Keratinocyte (primary cell): ENCODE measurements around the gene RAB3A. TPM values are rescaled to one million over a fixed set of nuclear protein-coding genes. Genes with fewer than 3 reads are reported as not detected.
"Not testable (repeated sequence)": the region's sequence is repeated elsewhere in the genome, so short reads cannot be mapped to it uniquely, and the experiment has no call there.

Experiments used
- DNase-seq: peaks from one replicate; pipeline ENCODE4 v3.0.0-alpha.2; 2011; ENCODE audit warnings: low read depth, missing footprints, low spot score
- FAIRE-seq: peaks from 2 replicates; lab custom pipeline; 2011; peaks lifted over from hg19 to GRCh38; lab: Jason Lieb, UNC
- H2AFZ ChIP-seq: 2 replicates; pipeline ENCODE4 v1.6.0; 2012; ENCODE audit warnings: low read length, control low read depth, inconsistent platforms; ENCODE audit not compliant: control insufficient read depth
- H3K27ac ChIP-seq: 2 replicates; pipeline ENCODE4 v1.5.1; 2011; ENCODE audit warnings: low read length; ENCODE audit not compliant: control insufficient read depth, insufficient read depth
- H3K27me3 ChIP-seq: 3 replicates; pipeline ENCODE4 v1.6.0; 2011; ENCODE audit warnings: low read length; ENCODE audit not compliant: control insufficient read depth, insufficient read depth; ENCODE audit errors: extremely low read depth
- H3K36me3 ChIP-seq, 2 experiments: 2 replicates in 1 of 2; 3 replicates in 1 of 2; pipeline ENCODE4 v1.5.1; 2011; ENCODE audit warnings: low read length in 2 of 2, mild to moderate bottlenecking in 1 of 2; ENCODE audit not compliant: control insufficient read depth in 2 of 2, insufficient read depth in 2 of 2; ENCODE audit errors: extremely low read depth in 1 of 2
- H3K4me1 ChIP-seq: 3 replicates; pipeline ENCODE4 v1.5.1; 2011; ENCODE audit warnings: low read length; ENCODE audit not compliant: control insufficient read depth, insufficient read depth; ENCODE audit errors: extremely low read depth
- H3K4me2 ChIP-seq: 3 replicates; pipeline ENCODE4 v1.6.0; 2011; ENCODE audit warnings: low read depth, low read length; ENCODE audit not compliant: control insufficient read depth, insufficient read depth; ENCODE audit errors: extremely low read depth
- H3K4me3 ChIP-seq, 3 experiments: fragments of 200-600 bp in 1 of 3; sonication (generic) in 1 of 3; 2 replicates in 2 of 3; 3 replicates in 1 of 3; pipeline ENCODE4 v1.5.1; 2011 to 2016; ENCODE audit warnings: low read length in 3 of 3, mild to moderate bottlenecking in 3 of 3, control low read depth in 2 of 3, inconsistent platforms in 1 of 3, low read depth in 1 of 3, mixed read lengths in 1 of 3, mixed run types in 1 of 3, moderate library complexity in 1 of 3; ENCODE audit not compliant: control insufficient read depth in 2 of 3, insufficient read depth in 2 of 3; ENCODE audit errors: extremely low read depth in 1 of 3
- H3K79me2 ChIP-seq: 2 replicates; pipeline ENCODE4 v1.6.0; 2012; ENCODE audit warnings: low read length; ENCODE audit not compliant: control insufficient read depth, insufficient read depth
- H3K9ac ChIP-seq: 3 replicates; pipeline ENCODE4 v1.6.0; 2011; ENCODE audit warnings: low read length; ENCODE audit not compliant: control insufficient read depth, insufficient read depth; ENCODE audit errors: extremely low read depth
- H3K9me1 ChIP-seq: 3 replicates; pipeline ENCODE4 v1.6.0; 2011; ENCODE audit warnings: low read length; ENCODE audit not compliant: control insufficient read depth, insufficient read depth; ENCODE audit errors: extremely low read depth
- H3K9me3 ChIP-seq: 2 replicates; pipeline ENCODE4 v1.5.1; 2012; ENCODE audit warnings: low read depth, low read length; ENCODE audit not compliant: control insufficient read depth
- H4K20me1 ChIP-seq: 3 replicates; pipeline ENCODE4 v1.6.0; 2011; ENCODE audit warnings: low read length; ENCODE audit not compliant: control insufficient read depth, insufficient read depth; ENCODE audit errors: extremely low read depth
- CTCF ChIP-seq, 3 experiments: IDR thresholded peaks in 1 of 3; conservative IDR thresholded peaks in 1 of 3; optimal IDR thresholded peaks in 1 of 3; 2 replicates in 2 of 3; 3 replicates in 1 of 3; pipeline versions ENCODE3 to v1.5.1; 2011; ENCODE audit warnings: low read length in 3 of 3, mild to moderate bottlenecking in 3 of 3, moderate library complexity in 2 of 3, control low read depth in 1 of 3, inconsistent platforms in 1 of 3; ENCODE audit not compliant: insufficient read depth in 2 of 3; ENCODE audit errors: extremely low read depth in 1 of 3
- EZH2 ChIP-seq: IDR thresholded peaks from one replicate; pipeline ENCODE4 v1.6.1; 2012; ENCODE audit warnings: inconsistent platforms, mild to moderate bottlenecking, low read length, moderate library complexity
- dilution Hi-C: fragments of 300-500 bp; cut with MboI; formaldehyde crosslinking; loops from one replicate; pipeline ENCODE4 v1.7.0; 2020; ENCODE audit warnings: low sequenced_read_pairs; ENCODE audit not compliant: extremely low pct_ligation_motif_present
- polyA plus RNA-seq, 5 experiments: library from polyadenylated mRNA; depleted of rRNA in 3 of 5; stranded (reverse) in 3 of 5; stranded (forward) in 1 of 5; unstranded in 1 of 5; fragments of >200 nt; gene quantifications; 1 replicate in 1 of 5; 2 replicates in 3 of 5; 3 replicates in 1 of 5; pipeline versions ENCODE4 v1.2.1 to v1.2.3, GENCODE V29; 2011 to 2012; ENCODE audit warnings: missing spikeins in 2 of 5, low read depth in 1 of 5, low replicate concordance in 1 of 5

RAB3A gene
- polyA plus RNA-seq, 1 donor (not counting 4 experiments of a cell fraction or from before 2014, with no cell fraction given): 0.56 TPM

GRCh38 chr19:18160493-18160970, 43.3 kb downstream of the RAB3A start:
- Histone ChIP-seq H2AFZ (no peak overlapping the region), H3K36me3 (peaks cover 12 to 26% of the 10 kb centered on the region in 2 experiments), H3K4me3 (no peak overlapping the region), H3K27me3 (no peaks in the 10 kb centered on the region), H3K4me1 (peaks cover 24% of the 10 kb centered on the region), H3K79me2 (peaks cover 1% of the 10 kb centered on the region), H3K4me2 (peak overlapping the region; percentile 34), H3K9ac (peak overlapping the region; percentile 55), H3K27ac (no peak overlapping the region), H3K9me3 (no peaks in the 10 kb centered on the region), H4K20me1 (no peaks in the 10 kb centered on the region), H3K9me1 (no peaks in the 10 kb centered on the region)
- dilution Hi-C loops: no loop called here
- DNase-seq (no peak), FAIRE-seq (no peak)
- TF ChIP-seq EZH2 (no peak), CTCF (optimal IDR thresholded peaks at IDR 0.05 in 1 of 3, IDR thresholded peaks at IDR 0.05 in 1 of 3, conservative IDR thresholded peaks at IDR 0.05 in 1 of 3; ENCODE audit: extremely low read depth in 1 of 3, insufficient read depth in 2 of 3, low read length in 3 of 3) (no peak)

DNA sequence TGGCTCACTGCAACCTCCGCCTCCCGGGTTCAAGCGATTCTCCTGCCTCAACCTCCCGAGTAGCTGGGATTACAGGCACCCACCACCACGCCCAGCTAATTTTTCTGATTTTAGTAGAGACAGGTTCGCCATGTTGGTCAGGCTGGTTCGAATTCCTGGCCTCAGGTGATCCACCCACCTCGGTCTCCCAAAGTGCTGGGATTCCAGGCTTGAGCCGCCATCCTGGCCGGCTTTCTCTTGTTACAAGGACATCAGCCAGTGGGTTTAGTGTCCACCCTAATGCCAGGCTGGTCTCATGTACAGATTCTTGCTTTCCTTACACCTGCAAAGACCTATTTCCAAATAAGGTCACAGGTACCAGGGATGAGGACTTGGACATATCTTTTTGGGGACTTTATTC, 44.0 kb downstream of the RAB3A start:
- H3K9ac ChIP-seq: no peak overlapping the region
- DNase-seq (no peak), FAIRE-seq (no peak)
- no peak overlapping the region for H3K27ac ChIP-seq
- dilution Hi-C loops: no loop called here
- TF ChIP-seq EZH2: no peak
- TF ChIP-seq CTCF (optimal IDR thresholded peaks at IDR 0.05 in 1 of 3, IDR thresholded peaks at IDR 0.05 in 1 of 3, conservative IDR thresholded peaks at IDR 0.05 in 1 of 3; ENCODE audit: extremely low read depth in 1 of 3, insufficient read depth in 2 of 3, low read length in 3 of 3): no peak
- no peak overlapping the region for H2AFZ ChIP-seq
- H3K79me2 ChIP-seq: peaks cover 5% of the 10 kb centered on the region
- no peaks in the 10 kb centered on the region for H3K27me3 ChIP-seq
- peaks cover 15 to 24% of the 10 kb centered on the region in 2 experiments for H3K36me3 ChIP-seq
- H4K20me1 ChIP-seq: no peaks in the 10 kb centered on the region
- H3K4me2 ChIP-seq: no peak overlapping the region
- peaks cover 24% of the 10 kb centered on the region for H3K4me1 ChIP-seq
- H3K4me3 ChIP-seq: no peak overlapping the region
- no peaks in the 10 kb centered on the region for H3K9me1 ChIP-seq
- H3K9me3 ChIP-seq: no peaks in the 10 kb centered on the region

- peaks cover 29% of the 10 kb centered on the region for H3K4me1 ChIP-seq
- H3K4me2 ChIP-seq, H3K9me1 ChIP-seq, H3K9me3 ChIP-seq, H3K4me3 ChIP-seq, dilution Hi-C loops, DNase-seq, H2AFZ ChIP-seq, H3K9ac ChIP-seq, H4K20me1 ChIP-seq, H3K27ac ChIP-seq, H3K27me3 ChIP-seq, H3K79me2 ChIP-seq, FAIRE-seq: not testable (repeated sequence)
- peaks cover 15 to 21% of the 10 kb centered on the region in 2 experiments for H3K36me3 ChIP-seq
These were observed 44.7 kb downstream of the RAB3A start for GRCh38 chr19:18159059-18159616.
